ENCODE measurements around the gene IL4R.

DNA sequence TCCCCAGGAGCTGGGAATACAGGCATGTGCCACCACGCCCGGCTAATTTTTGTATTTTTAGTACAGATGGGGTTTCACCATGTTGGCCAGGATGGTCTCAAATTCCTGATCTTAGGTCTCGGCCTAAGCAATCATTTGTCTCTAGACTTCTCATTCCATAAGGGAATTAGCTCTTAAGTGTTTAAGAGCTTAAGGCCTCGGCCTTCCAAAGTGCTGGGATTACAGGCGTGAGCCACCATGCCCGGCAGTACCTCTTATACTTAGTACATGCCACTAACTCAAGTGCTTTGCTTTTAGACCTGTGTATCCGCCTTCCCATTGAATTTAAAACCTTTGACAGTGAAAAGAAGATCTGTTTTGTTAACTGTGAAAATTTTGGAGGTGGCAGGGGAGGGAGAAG lies 71.6 kb downstream of the IL4R start:
- TF ChIP-seq, protein P1, sequence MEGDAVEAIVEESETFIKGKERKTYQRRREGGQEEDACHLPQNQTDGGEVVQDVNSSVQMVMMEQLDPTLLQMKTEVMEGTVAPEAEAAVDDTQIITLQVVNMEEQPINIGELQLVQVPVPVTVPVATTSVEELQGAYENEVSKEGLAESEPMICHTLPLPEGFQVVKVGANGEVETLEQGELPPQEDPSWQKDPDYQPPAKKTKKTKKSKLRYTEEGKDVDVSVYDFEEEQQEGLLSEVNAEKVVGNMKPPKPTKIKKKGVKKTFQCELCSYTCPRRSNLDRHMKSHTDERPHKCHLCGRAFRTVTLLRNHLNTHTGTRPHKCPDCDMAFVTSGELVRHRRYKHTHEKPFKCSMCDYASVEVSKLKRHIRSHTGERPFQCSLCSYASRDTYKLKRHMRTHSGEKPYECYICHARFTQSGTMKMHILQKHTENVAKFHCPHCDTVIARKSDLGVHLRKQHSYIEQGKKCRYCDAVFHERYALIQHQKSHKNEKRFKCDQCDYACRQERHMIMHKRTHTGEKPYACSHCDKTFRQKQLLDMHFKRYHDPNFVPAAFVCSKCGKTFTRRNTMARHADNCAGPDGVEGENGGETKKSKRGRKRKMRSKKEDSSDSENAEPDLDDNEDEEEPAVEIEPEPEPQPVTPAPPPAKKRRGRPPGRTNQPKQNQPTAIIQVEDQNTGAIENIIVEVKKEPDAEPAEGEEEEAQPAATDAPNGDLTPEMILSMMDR (IDR thresholded peaks at IDR 0.05) = no peak
- no peak for TF ChIP-seq POLR2A (IDR thresholded peaks at IDR 0.05)

All from testis (tissue), 2 donors.